Lower leg skin (tissue), 3 donors: ENCODE results near the gene HECTD4.

Source experiments
- CTCF ChIP-seq, 3 donors: fragments of 450-650 bp; IDR thresholded peaks; one replicate each; pipeline ENCODE4 v1.5.1; 2016; ENCODE audit warnings: antibody characterized with exemption in 3 of 3, mild to moderate bottlenecking in 3 of 3, moderate library complexity in 2 of 3
- POLR2A ChIP-seq, 2 donors: fragments of 450-650 bp; IDR thresholded peaks; one replicate each; pipeline ENCODE4 v1.6.1; 2016 to 2017; ENCODE audit warnings: antibody characterized with exemption in 2 of 2, mild to moderate bottlenecking in 1 of 2, moderate library complexity in 1 of 2

DNA sequence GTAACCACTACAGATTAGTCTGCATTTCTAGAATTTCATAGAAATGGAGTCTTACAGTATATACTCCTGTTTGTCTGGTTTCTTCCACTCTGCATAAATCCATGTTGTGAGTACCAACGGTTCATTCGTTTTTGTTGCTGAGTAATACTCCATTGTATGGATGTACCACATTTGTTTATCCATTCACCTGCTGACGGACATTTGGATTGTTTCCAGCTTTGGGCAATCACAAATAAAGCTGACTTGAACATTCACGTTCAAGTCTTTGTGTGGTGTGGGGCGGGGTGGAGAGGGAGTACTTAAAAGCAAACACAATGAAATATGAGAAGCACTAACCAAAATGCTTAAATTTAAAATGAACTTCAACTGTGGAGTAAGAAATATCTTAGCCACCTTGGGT, 7.1 kb downstream of the HECTD4 start:
- no peak for TF ChIP-seq CTCF (IDR thresholded peaks at IDR 0.05)
- no peak for TF ChIP-seq POLR2A (IDR thresholded peaks at IDR 0.05)
